ENCODE results near the gene CORT. TPM values are rescaled to one million over a fixed set of nuclear protein-coding genes. Genes with fewer than 3 reads are reported as not detected.

CORT gene
- polyA plus RNA-seq, 1 donor (not counting 4 experiments of a cell fraction or from before 2014, with no cell fraction given): 0.17 TPM

DNA sequence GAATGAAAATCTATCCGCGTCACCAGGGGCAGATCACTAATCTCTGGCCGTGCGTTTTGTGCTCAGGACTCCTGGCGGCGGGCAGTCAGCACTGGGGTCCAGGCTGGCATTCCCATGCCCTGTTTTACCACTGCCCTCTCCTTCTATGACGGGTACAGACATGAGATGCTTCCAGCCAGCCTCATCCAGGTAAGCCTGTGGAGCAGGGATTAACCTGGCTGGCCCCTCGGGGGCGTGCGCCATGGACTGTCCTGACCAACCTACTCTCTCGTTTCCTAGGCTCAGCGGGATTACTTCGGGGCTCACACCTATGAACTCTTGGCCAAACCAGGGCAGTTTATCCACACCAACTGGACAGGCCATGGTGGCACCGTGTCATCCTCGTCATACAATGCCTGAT, 30.5 kb upstream of the CORT start:
- dilution Hi-C loops (cut with MboI; ENCODE audit: extremely low pct_ligation_motif_present, low sequenced_read_pairs): no loop called here
- no peak for DNase-seq (ENCODE audit: low read depth, low spot score)
- no peaks in the 10 kb centered on the region for H3K9me1 ChIP-seq (ENCODE audit: control insufficient read depth, extremely low read depth, insufficient read depth, low read length)
- no peak for FAIRE-seq
- H3K4me1 ChIP-seq (ENCODE audit: control insufficient read depth, extremely low read depth, insufficient read depth, low read length): peaks cover 6% of the 10 kb centered on the region
- H4K20me1 ChIP-seq (ENCODE audit: control insufficient read depth, extremely low read depth, insufficient read depth, low read length): no peaks in the 10 kb centered on the region
- no peak overlapping the region for H2AFZ ChIP-seq (ENCODE audit: control insufficient read depth, low read length)
- no peak overlapping the region for H3K27ac ChIP-seq (ENCODE audit: control insufficient read depth, insufficient read depth, low read length)
- TF ChIP-seq, protein P1, sequence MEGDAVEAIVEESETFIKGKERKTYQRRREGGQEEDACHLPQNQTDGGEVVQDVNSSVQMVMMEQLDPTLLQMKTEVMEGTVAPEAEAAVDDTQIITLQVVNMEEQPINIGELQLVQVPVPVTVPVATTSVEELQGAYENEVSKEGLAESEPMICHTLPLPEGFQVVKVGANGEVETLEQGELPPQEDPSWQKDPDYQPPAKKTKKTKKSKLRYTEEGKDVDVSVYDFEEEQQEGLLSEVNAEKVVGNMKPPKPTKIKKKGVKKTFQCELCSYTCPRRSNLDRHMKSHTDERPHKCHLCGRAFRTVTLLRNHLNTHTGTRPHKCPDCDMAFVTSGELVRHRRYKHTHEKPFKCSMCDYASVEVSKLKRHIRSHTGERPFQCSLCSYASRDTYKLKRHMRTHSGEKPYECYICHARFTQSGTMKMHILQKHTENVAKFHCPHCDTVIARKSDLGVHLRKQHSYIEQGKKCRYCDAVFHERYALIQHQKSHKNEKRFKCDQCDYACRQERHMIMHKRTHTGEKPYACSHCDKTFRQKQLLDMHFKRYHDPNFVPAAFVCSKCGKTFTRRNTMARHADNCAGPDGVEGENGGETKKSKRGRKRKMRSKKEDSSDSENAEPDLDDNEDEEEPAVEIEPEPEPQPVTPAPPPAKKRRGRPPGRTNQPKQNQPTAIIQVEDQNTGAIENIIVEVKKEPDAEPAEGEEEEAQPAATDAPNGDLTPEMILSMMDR (optimal IDR thresholded peaks at IDR 0.05 in 1 of 3, IDR thresholded peaks at IDR 0.05 in 1 of 3, conservative IDR thresholded peaks at IDR 0.05 in 1 of 3; ENCODE audit: extremely low read depth in 1 of 3, insufficient read depth in 2 of 3, low read length in 3 of 3): no peak
- no peak for TF ChIP-seq EZH2 (IDR thresholded peaks at IDR 0.05; ENCODE audit: low read length)
- peaks cover 23 to 30% of the 10 kb centered on the region in 2 experiments for H3K36me3 ChIP-seq (ENCODE audit: control insufficient read depth in 2 of 2, extremely low read depth in 1 of 2, insufficient read depth in 2 of 2, low read length in 2 of 2)
- H3K4me2 ChIP-seq (ENCODE audit: control insufficient read depth, extremely low read depth, insufficient read depth, low read depth, low read length): no peak overlapping the region
- H3K9ac ChIP-seq (ENCODE audit: control insufficient read depth, extremely low read depth, insufficient read depth, low read length): no peak overlapping the region
- H3K27me3 ChIP-seq (ENCODE audit: control insufficient read depth, extremely low read depth, insufficient read depth, low read length): no peaks in the 10 kb centered on the region
- no peaks in the 10 kb centered on the region for H3K79me2 ChIP-seq (ENCODE audit: control insufficient read depth, insufficient read depth, low read length)
- no peak overlapping the region for H3K4me3 ChIP-seq (ENCODE audit: control insufficient read depth in 2 of 3, extremely low read depth in 1 of 3, insufficient read depth in 2 of 3, low read depth in 1 of 3, low read length in 3 of 3)
- H3K9me3 ChIP-seq (ENCODE audit: control insufficient read depth, low read depth, low read length): no peaks in the 10 kb centered on the region

DNA sequence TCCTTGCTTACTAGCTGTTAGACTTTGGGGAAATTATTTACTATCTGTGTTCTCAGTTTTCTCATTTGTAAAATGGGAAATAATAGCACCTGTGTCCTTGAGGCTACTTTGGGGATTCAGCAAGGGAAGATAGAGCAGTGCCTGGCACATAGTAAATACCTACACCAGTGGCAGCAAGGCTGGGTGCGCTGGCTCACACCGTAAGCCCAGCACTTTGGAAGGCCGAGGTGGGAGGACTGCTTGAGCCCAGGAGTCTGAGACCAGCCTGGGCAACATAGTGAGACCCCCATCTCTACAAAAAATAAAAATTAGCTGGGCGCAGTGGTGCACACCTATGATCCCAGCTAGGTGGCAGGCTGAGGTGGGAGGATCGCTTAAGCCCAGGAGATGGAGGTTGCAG, 28.2 kb upstream of the CORT start:
- Histone ChIP-seq H3K9me1 (ENCODE audit: control insufficient read depth, extremely low read depth, insufficient read depth, low read length) (no peaks in the 10 kb centered on the region), H3K9ac (ENCODE audit: control insufficient read depth, extremely low read depth, insufficient read depth, low read length) (no peak overlapping the region), H3K27ac (ENCODE audit: control insufficient read depth, insufficient read depth, low read length) (no peak overlapping the region), H3K9me3 (ENCODE audit: control insufficient read depth, low read depth, low read length) (no peaks in the 10 kb centered on the region), H3K4me2 (ENCODE audit: control insufficient read depth, extremely low read depth, insufficient read depth, low read depth, low read length) (no peak overlapping the region), H4K20me1 (ENCODE audit: control insufficient read depth, extremely low read depth, insufficient read depth, low read length) (no peaks in the 10 kb centered on the region), H2AFZ (ENCODE audit: control insufficient read depth, low read length) (no peak overlapping the region), H3K36me3 (ENCODE audit: control insufficient read depth in 2 of 2, extremely low read depth in 1 of 2, insufficient read depth in 2 of 2, low read length in 2 of 2) (peaks cover 20 to 23% of the 10 kb centered on the region in 2 experiments), H3K4me3 (ENCODE audit: control insufficient read depth in 2 of 3, extremely low read depth in 1 of 3, insufficient read depth in 2 of 3, low read depth in 1 of 3, low read length in 3 of 3) (no peak overlapping the region), H3K79me2 (ENCODE audit: control insufficient read depth, insufficient read depth, low read length) (no peaks in the 10 kb centered on the region), H3K4me1 (ENCODE audit: control insufficient read depth, extremely low read depth, insufficient read depth, low read length) (no peaks in the 10 kb centered on the region), H3K27me3 (ENCODE audit: control insufficient read depth, extremely low read depth, insufficient read depth, low read length) (no peaks in the 10 kb centered on the region)
- no peak for TF ChIP-seq EZH2 (IDR thresholded peaks at IDR 0.05; ENCODE audit: low read length)
- DNase-seq (ENCODE audit: low read depth, low spot score) (no peak), FAIRE-seq (no peak)
- dilution Hi-C loops (cut with MboI; ENCODE audit: extremely low pct_ligation_motif_present, low sequenced_read_pairs): no loop called here

DNA sequence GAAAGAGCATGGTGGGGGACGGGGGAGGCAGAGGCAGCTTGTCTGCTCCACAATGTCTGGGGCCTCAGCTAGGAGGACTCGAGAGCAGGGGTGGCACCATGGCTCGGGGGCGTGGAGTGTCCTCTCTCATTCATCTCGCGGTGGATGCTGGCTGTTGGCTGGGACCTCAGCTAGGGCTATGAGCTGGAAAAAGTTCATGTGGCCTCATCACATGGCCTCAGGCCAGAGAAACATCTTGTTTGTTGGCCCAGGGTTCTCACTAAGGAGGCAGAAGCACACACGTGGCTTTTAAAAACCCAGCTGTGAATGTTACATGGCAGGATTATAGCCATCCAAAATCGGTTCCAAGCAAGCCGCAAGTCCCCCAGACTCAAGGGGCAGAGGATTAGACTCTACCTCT, 25.8 kb upstream of the CORT start:
- no peaks in the 10 kb centered on the region for H3K27me3 ChIP-seq (ENCODE audit: control insufficient read depth, extremely low read depth, insufficient read depth, low read length)
- H3K4me2 ChIP-seq (ENCODE audit: control insufficient read depth, extremely low read depth, insufficient read depth, low read depth, low read length): no peak overlapping the region
- dilution Hi-C loops (cut with MboI; ENCODE audit: extremely low pct_ligation_motif_present, low sequenced_read_pairs): no loop called here
- H3K9ac ChIP-seq (ENCODE audit: control insufficient read depth, extremely low read depth, insufficient read depth, low read length): no peak overlapping the region
- H4K20me1 ChIP-seq (ENCODE audit: control insufficient read depth, extremely low read depth, insufficient read depth, low read length): no peaks in the 10 kb centered on the region
- H2AFZ ChIP-seq (ENCODE audit: control insufficient read depth, low read length): no peak overlapping the region
- peaks cover 12 to 15% of the 10 kb centered on the region in 2 experiments for H3K36me3 ChIP-seq (ENCODE audit: control insufficient read depth in 2 of 2, extremely low read depth in 1 of 2, insufficient read depth in 2 of 2, low read length in 2 of 2)
- H3K27ac ChIP-seq (ENCODE audit: control insufficient read depth, insufficient read depth, low read length): no peak overlapping the region
- no peak for FAIRE-seq
- no peak overlapping the region for H3K4me3 ChIP-seq (ENCODE audit: control insufficient read depth in 2 of 3, extremely low read depth in 1 of 3, insufficient read depth in 2 of 3, low read depth in 1 of 3, low read length in 3 of 3)
- TF ChIP-seq, protein P1 (optimal IDR thresholded peaks at IDR 0.05 in 1 of 3, IDR thresholded peaks at IDR 0.05 in 1 of 3, conservative IDR thresholded peaks at IDR 0.05 in 1 of 3; ENCODE audit: extremely low read depth in 1 of 3, insufficient read depth in 2 of 3, low read length in 3 of 3): no peak
- no peak for TF ChIP-seq EZH2 (IDR thresholded peaks at IDR 0.05; ENCODE audit: low read length)
- H3K4me1 ChIP-seq (ENCODE audit: control insufficient read depth, extremely low read depth, insufficient read depth, low read length): no peaks in the 10 kb centered on the region
- no peaks in the 10 kb centered on the region for H3K9me3 ChIP-seq (ENCODE audit: control insufficient read depth, low read depth, low read length)
- no peak for DNase-seq (ENCODE audit: low read depth, low spot score)
- H3K79me2 ChIP-seq (ENCODE audit: control insufficient read depth, insufficient read depth, low read length): no peaks in the 10 kb centered on the region
- no peaks in the 10 kb centered on the region for H3K9me1 ChIP-seq (ENCODE audit: control insufficient read depth, extremely low read depth, insufficient read depth, low read length)

Data from keratinocyte (primary cell).